Adrenal gland (tissue), 12 donors: ENCODE results near the gene HYAL3. TPM values are rescaled to one million over a fixed set of nuclear protein-coding genes. Genes with fewer than 3 reads are reported as not detected.

Experiments used
- DNase-seq, 7 donors: peaks; one replicate each; pipeline ENCODE4 v3.0.0-alpha.2; 2019 to 2020
- H3K27ac ChIP-seq, 5 donors: fragments of 200-600 bp; sonication (generic) in 4 of 5; 1 replicate in 3 of 5; 2 replicates in 2 of 5; pipeline versions ENCODE4 v1.5.1 to v1.8.0; 2016 to 2020; ENCODE audit warnings: mild to moderate bottlenecking in 1 of 5
- H3K27me3 ChIP-seq: fragments of 200-600 bp; 2 replicates; pipeline ENCODE4 v1.8.0; 2021
- H3K36me3 ChIP-seq, 2 donors: fragments of 200-600 bp; replicated peaks in 1 of 2; 1 replicate in 1 of 2; 2 replicates in 1 of 2; pipeline versions ENCODE4 v1.5.1 to v1.8.0; 2018 to 2022
- H3K4me1 ChIP-seq, 2 donors: fragments of 200-600 bp; replicated peaks in 1 of 2; 1 replicate in 1 of 2; 2 replicates in 1 of 2; pipeline versions ENCODE4 v1.5.1 to v1.8.0; 2018 to 2021
- H3K4me3 ChIP-seq, 4 donors: fragments of 200-600 bp; sonication (generic) in 3 of 4; one replicate each; pipeline ENCODE4 v1.5.1; 2016 to 2018
- H3K9me3 ChIP-seq, 3 donors: fragments of 200-600 bp; sonication (generic) in 1 of 3; replicated peaks in 1 of 3; 1 replicate in 2 of 3; 2 replicates in 1 of 3; pipeline versions ENCODE4 v1.5.1 to v1.8.0; 2016 to 2021
- CTCF ChIP-seq, 6 experiments: fragments of 450-650 bp in 4 of 6; fragments of 200-600 bp in 2 of 6; sonication (generic) in 1 of 6; IDR thresholded peaks; 1 replicate in 5 of 6; 2 replicates in 1 of 6; pipeline versions ENCODE4 v1.5.1 to v1.8.0; 2016 to 2021; ENCODE audit warnings: antibody characterized with exemption in 6 of 6, mild to moderate bottlenecking in 2 of 6, moderate library complexity in 1 of 6
- POLR2A ChIP-seq, 2 donors: fragments of 450-650 bp; IDR thresholded peaks; one replicate each; pipeline ENCODE4 v1.6.1; 2017; ENCODE audit warnings: antibody characterized with exemption in 2 of 2, mild to moderate bottlenecking in 2 of 2, moderate library complexity in 1 of 2
- WGBS, 4 donors: extraction: QIAGEN DNeasy Blood & Tissue Kit in 2 of 4; methylation state at CpG; one replicate each; pipeline versions ENCODE4 v1.1.5 to v1.1.7; 2013 to 2017; 5-methylcytosine and 5-hydroxymethylcytosine counted together
- intact Hi-C, 2 donors: fragments of 100-400 bp; cut with DNase I; formaldehyde crosslinking; loops; one replicate each; pipeline versions ENCODE4 v1.14.1 to v1.15.0; 2022 to 2023
- polyA plus RNA-seq, 3 donors: library from polyadenylated mRNA; stranded (reverse); fragments of 200-250 nt in 2 of 3; fragments of 350-450 nt in 1 of 3; fragmentation: Illumina TruSeq in 1 of 3; extraction: RNeasy Lipid Tissue Mini Kit (QIAGEN cat#74804) in 1 of 3; gene quantifications; one replicate each; pipeline ENCODE4 v1.2.3, GENCODE V29; 2013 to 2014
- total RNA-seq, 9 donors: library from RNA; depleted of rRNA in 4 of 9; stranded (reverse); fragments of >200 nt in 4 of 9; fragments of 120-200 nt in 1 of 9; fragmentation: NEBNext Ultra II Directional in 1 of 9; extraction: Animal tissue kit (Norgen Biotek cat#: 25700) in 1 of 9; gene quantifications; one replicate each; pipeline versions ENCODE4 v1.1.0 to v1.2.4, GENCODE V29; 2013 to 2023
- donor health status: healthy with polysubstance abuse.
- donor health status: Bipolar disorder and iron deficiency.
- donor health status: DM: yes; HTN: yes; CAD: no.
- donor health status: DM: no; HTN: no; CAD: no.
- donor health status: DM: no; HTN: no; CAD: no.
- donor health status: DM: yes; HTN: yes; CAD: no.

HYAL3 gene
- total and polyA plus RNA-seq, 12 donors = 1.7 to 6.8 (median 3.4) TPM

DNA sequence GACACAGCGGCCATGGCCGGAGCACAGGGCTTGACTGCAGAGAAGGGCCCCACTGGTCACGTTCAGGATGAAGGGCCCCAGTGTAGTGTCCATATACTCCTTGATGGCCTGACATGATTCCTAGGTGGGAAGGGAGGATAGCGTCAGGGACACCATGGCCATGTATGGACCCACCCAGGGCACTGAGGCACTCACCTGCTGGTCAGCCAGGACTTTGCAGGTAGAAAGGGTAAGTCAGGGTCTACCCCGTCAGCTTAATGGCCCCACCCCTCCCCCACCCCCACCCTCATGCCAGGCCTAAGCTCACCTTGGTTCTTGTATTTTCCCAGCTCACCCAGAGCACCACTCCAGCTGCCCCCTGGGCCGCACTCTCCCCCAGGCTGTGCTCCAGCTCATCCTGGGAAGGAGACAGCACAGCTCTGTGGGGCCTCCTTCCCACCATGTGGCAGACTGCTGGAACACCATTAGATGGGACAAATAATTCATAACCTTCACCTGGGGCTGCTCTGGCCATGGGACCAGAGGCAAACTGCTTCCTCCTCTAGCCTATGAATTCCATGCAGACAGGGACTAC is 1.6 kb upstream of the HYAL3 start:
- Histone ChIP-seq H3K9me3 (no peaks in the 10 kb centered on the region), H3K36me3 (no peaks in the 10 kb centered on the region), H3K4me1 (peaks cover 26 to 48% of the 10 kb centered on the region in 2 donors), H3K4me3 (no peak overlapping the region), H3K27ac (peak overlapping the region in 4 of 5 donors; percentile 91 to 95 (median 94)), H3K27me3 (no peaks in the 10 kb centered on the region)
- DNase-seq = peak in 1 of 7 donors; percentile 37
- intact Hi-C loops = no loop called here
- TF ChIP-seq POLR2A (IDR thresholded peaks at IDR 0.05) = no peak
- no peak for TF ChIP-seq CTCF (IDR thresholded peaks at IDR 0.05)
- WGBS, 4 donors = 78 to 95% (median 94%) methylated on average over 5 to 6 of the region's 6 CpGs

GRCh38 chr3:50299929-50300680 is 900 bp upstream of the HYAL3 start:
- no peaks in the 10 kb centered on the region for H3K36me3 ChIP-seq
- H3K27ac ChIP-seq = peak overlapping the region; percentile 75 to 95 (median 93)
- H3K27me3 ChIP-seq = no peaks in the 10 kb centered on the region
- H3K4me1 ChIP-seq = peaks cover 26 to 48% of the 10 kb centered on the region in 2 donors
- DNase-seq = peak in 4 of 7 donors; percentile 36 to 69 (median 62)
- TF ChIP-seq POLR2A (IDR thresholded peaks at IDR 0.05) = no peak
- TF ChIP-seq CTCF (IDR thresholded peaks at IDR 0.05) = no peak
- peak overlapping the region in 2 of 4 donors; percentile 26 to 52 for H3K4me3 ChIP-seq
- intact Hi-C loops = no loop called here
- WGBS, 4 donors = 43 to 54% (median 44%) methylated on average over 11 to 12 of the region's 12 CpGs
- no peaks in the 10 kb centered on the region for H3K9me3 ChIP-seq

DNA sequence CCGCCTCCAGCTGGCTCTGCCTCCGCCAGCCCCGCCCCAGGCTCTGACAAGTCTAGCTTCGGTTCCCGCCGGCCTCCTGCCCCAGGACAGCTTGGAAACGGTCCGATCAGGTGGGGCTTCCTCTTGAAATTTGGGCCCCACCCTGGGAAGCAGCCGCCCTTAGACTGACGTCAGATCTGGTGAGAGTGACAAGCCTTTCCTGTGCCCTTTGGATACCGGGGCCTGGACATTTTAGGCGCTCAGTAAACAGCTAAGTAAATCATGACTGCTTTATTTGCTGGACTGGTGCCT is 378 bp upstream of the HYAL3 start:
- no peaks in the 10 kb centered on the region for H3K27me3 ChIP-seq
- no peaks in the 10 kb centered on the region for H3K36me3 ChIP-seq
- peak overlapping the region in 2 of 4 donors; percentile 26 to 52 for H3K4me3 ChIP-seq
- no peak for DNase-seq
- no peaks in the 10 kb centered on the region for H3K9me3 ChIP-seq
- H3K4me1 ChIP-seq = peaks cover 26 to 48% of the 10 kb centered on the region in 2 donors
- WGBS, 4 donors = 0 to 1% (median 1%) methylated on average over 6 to 12 of the region's 12 CpGs
- TF ChIP-seq CTCF (IDR thresholded peaks at IDR 0.05) = no peak
- no peak for TF ChIP-seq POLR2A (IDR thresholded peaks at IDR 0.05)
- intact Hi-C loops = no loop called here
- H3K27ac ChIP-seq = peak overlapping the region; percentile 75 to 95 (median 93)

- TF ChIP-seq POLR2A (IDR thresholded peaks at IDR 0.05) (no peak), CTCF (IDR thresholded peaks at IDR 0.05) (peak in 1 of 6 experiments; percentile 23)
- H3K27me3 ChIP-seq = no peaks in the 10 kb centered on the region
- peak overlapping the region in 4 of 5 donors; percentile 65 to 95 (median 84) for H3K27ac ChIP-seq
- H3K4me3 ChIP-seq = peak overlapping the region in 1 of 4 donors; percentile 59
- DNase-seq = peak in 3 of 7 donors; percentile 24 to 68 (median 40)
- 50 to 60% (median 54%) methylated on average over 7 to 9 of the region's 9 CpGs for WGBS, 4 donors
- H3K4me1 ChIP-seq = peaks cover 25 to 45% of the 10 kb centered on the region in 2 donors
- intact Hi-C loops = no loop called here
- no peaks in the 10 kb centered on the region for H3K36me3 ChIP-seq
- H3K9me3 ChIP-seq = no peaks in the 10 kb centered on the region
These were observed 1.1 kb downstream of the HYAL3 start for GRCh38 chr3:50297896-50298725.
